ENCODE measurements around the gene KIAA1671. TPM values are rescaled to one million over a fixed set of nuclear protein-coding genes. Genes with fewer than 3 reads are reported as not detected.

The KIAA1671 gene
- total and polyA plus RNA-seq, 4 donors, result 8.7 to 35.9 (median 19.1) TPM

GRCh38 chr22:25207553-25208157 is 255.1 kb downstream of the KIAA1671 start:
- H3K27ac ChIP-seq (ENCODE audit: low read depth in 1 of 2, low read length in 2 of 2), result no peak overlapping the region
- H3K36me3 ChIP-seq (ENCODE audit: control insufficient read depth in 4 of 4, insufficient read depth in 3 of 4, low read depth in 1 of 4, low read length in 3 of 4), result peaks cover 0 to 4% (median under 1%) of the 10 kb centered on the region in 4 donors
- H3K9ac ChIP-seq (ENCODE audit: low read depth in 1 of 2, low read length in 2 of 2), result no peak overlapping the region
- H3K27me3 ChIP-seq (ENCODE audit: control insufficient read depth in 4 of 4, insufficient read depth in 4 of 4, low read length in 3 of 4), result no peaks in the 10 kb centered on the region
- H3K9me3 ChIP-seq (ENCODE audit: control insufficient read depth in 4 of 4, low read length in 3 of 4), result no peaks in the 10 kb centered on the region
- no peak for TF ChIP-seq GABPA (IDR thresholded peaks at IDR 0.05 in 1 of 2, conservative IDR thresholded peaks at IDR 0.05 in 1 of 2)
- TF ChIP-seq REST (IDR thresholded peaks at IDR 0.05), result no peak
- TF ChIP-seq HNF4A (conservative IDR thresholded peaks at IDR 0.05), result no peak
- TF ChIP-seq CTCF (IDR thresholded peaks at IDR 0.05; ENCODE audit: low read depth, low read length, missing input control), result no peak
- no peak for TF ChIP-seq TAF1 (conservative IDR thresholded peaks at IDR 0.05)
- no peak for TF ChIP-seq ATF3 (IDR thresholded peaks at IDR 0.05)
- no peak for TF ChIP-seq EGR1 (IDR thresholded peaks at IDR 0.05; ENCODE audit: low read depth in 2 of 2)
- no peak for TF ChIP-seq RXRA (IDR thresholded peaks at IDR 0.05)
- no peak for TF ChIP-seq YY1 (IDR thresholded peaks at IDR 0.05)
- no peak for TF ChIP-seq JUND (IDR thresholded peaks at IDR 0.05)
- no peak for TF ChIP-seq FOXA1 (IDR thresholded peaks at IDR 0.05)
- peaks cover 0 to 3% (median 0%) of the 10 kb centered on the region in 4 donors for H3K4me1 ChIP-seq (ENCODE audit: control insufficient read depth in 4 of 4, insufficient read depth in 4 of 4, low read length in 3 of 4)
- DNase-seq (ENCODE audit: low spot score), result no peak
- H3K4me3 ChIP-seq (ENCODE audit: low read depth in 1 of 3, low read length in 3 of 3), result no peak overlapping the region
- 94% methylated on average over 2 of the region's 2 CpGs for WGBS

GRCh38 chr22:25208328-25208727 is 255.8 kb downstream of the KIAA1671 start:
- Histone ChIP-seq H3K36me3 (ENCODE audit: control insufficient read depth in 4 of 4, insufficient read depth in 3 of 4, low read depth in 1 of 4, low read length in 3 of 4) (peaks cover 0 to 4% (median 0%) of the 10 kb centered on the region in 4 donors), H3K4me3 (ENCODE audit: low read depth in 1 of 3, low read length in 3 of 3) (no peak overlapping the region), H3K27ac (ENCODE audit: low read depth in 1 of 2, low read length in 2 of 2) (no peak overlapping the region), H3K4me1 (ENCODE audit: control insufficient read depth in 4 of 4, insufficient read depth in 4 of 4, low read length in 3 of 4) (peaks cover 0 to 3% (median 0%) of the 10 kb centered on the region in 4 donors), H3K27me3 (ENCODE audit: control insufficient read depth in 4 of 4, insufficient read depth in 4 of 4, low read length in 3 of 4) (no peaks in the 10 kb centered on the region), H3K9ac (ENCODE audit: low read depth in 1 of 2, low read length in 2 of 2) (no peak overlapping the region), H3K9me3 (ENCODE audit: control insufficient read depth in 4 of 4, low read length in 3 of 4) (no peaks in the 10 kb centered on the region)
- no peak for TF ChIP-seq GABPA (IDR thresholded peaks at IDR 0.05 in 1 of 2, conservative IDR thresholded peaks at IDR 0.05 in 1 of 2)
- no peak for TF ChIP-seq ZBTB33 (IDR thresholded peaks at IDR 0.05)
- peak in 1 of 2 donors; percentile 39 for TF ChIP-seq HNF4A (conservative IDR thresholded peaks at IDR 0.05)
- TF ChIP-seq RXRA (IDR thresholded peaks at IDR 0.05), result peak in 1 of 2 donors; percentile 20
- no peak for TF ChIP-seq MAX (IDR thresholded peaks at IDR 0.05)
- 49% methylated on average over 2 of the region's 2 CpGs for WGBS
- DNase-seq (ENCODE audit: low spot score), result no peak

Measured in liver (tissue), 9 donors.